Measurements from ENCODE around the gene PELI2. TPM values are rescaled to one million over a fixed set of nuclear protein-coding genes. Genes with fewer than 3 reads are reported as not detected.

Gene PELI2
- polyA plus RNA-seq, 1 donor (not counting 4 experiments of a cell fraction or from before 2014, with no cell fraction given), result not detected

GRCh38 chr14:56221382-56222128 is 103.3 kb downstream of the PELI2 start:
- dilution Hi-C loops (cut with MboI; ENCODE audit: extremely low pct_ligation_motif_present, low sequenced_read_pairs), result no loop called here
- no peaks in the 10 kb centered on the region for H3K36me3 ChIP-seq (ENCODE audit: control insufficient read depth in 2 of 2, extremely low read depth in 1 of 2, insufficient read depth in 2 of 2, low read length in 2 of 2)
- H3K27me3 ChIP-seq (ENCODE audit: control insufficient read depth, extremely low read depth, insufficient read depth, low read length), result peaks cover 3% of the 10 kb centered on the region
- H4K20me1 ChIP-seq (ENCODE audit: control insufficient read depth, extremely low read depth, insufficient read depth, low read length), result no peaks in the 10 kb centered on the region
- H3K9ac ChIP-seq (ENCODE audit: control insufficient read depth, extremely low read depth, insufficient read depth, low read length), result no peak overlapping the region
- no peaks in the 10 kb centered on the region for H3K9me1 ChIP-seq (ENCODE audit: control insufficient read depth, extremely low read depth, insufficient read depth, low read length)
- no peak overlapping the region for H2AFZ ChIP-seq (ENCODE audit: control insufficient read depth, low read length)
- no peaks in the 10 kb centered on the region for H3K4me1 ChIP-seq (ENCODE audit: control insufficient read depth, extremely low read depth, insufficient read depth, low read length)
- no peak overlapping the region for H3K4me3 ChIP-seq (ENCODE audit: control insufficient read depth in 2 of 3, extremely low read depth in 1 of 3, insufficient read depth in 2 of 3, low read depth in 1 of 3, low read length in 3 of 3)
- no peak for DNase-seq (ENCODE audit: low read depth, low spot score)
- H3K4me2 ChIP-seq (ENCODE audit: control insufficient read depth, extremely low read depth, insufficient read depth, low read depth, low read length), result no peak overlapping the region
- TF ChIP-seq, protein P1, sequence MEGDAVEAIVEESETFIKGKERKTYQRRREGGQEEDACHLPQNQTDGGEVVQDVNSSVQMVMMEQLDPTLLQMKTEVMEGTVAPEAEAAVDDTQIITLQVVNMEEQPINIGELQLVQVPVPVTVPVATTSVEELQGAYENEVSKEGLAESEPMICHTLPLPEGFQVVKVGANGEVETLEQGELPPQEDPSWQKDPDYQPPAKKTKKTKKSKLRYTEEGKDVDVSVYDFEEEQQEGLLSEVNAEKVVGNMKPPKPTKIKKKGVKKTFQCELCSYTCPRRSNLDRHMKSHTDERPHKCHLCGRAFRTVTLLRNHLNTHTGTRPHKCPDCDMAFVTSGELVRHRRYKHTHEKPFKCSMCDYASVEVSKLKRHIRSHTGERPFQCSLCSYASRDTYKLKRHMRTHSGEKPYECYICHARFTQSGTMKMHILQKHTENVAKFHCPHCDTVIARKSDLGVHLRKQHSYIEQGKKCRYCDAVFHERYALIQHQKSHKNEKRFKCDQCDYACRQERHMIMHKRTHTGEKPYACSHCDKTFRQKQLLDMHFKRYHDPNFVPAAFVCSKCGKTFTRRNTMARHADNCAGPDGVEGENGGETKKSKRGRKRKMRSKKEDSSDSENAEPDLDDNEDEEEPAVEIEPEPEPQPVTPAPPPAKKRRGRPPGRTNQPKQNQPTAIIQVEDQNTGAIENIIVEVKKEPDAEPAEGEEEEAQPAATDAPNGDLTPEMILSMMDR (optimal IDR thresholded peaks at IDR 0.05 in 1 of 3, IDR thresholded peaks at IDR 0.05 in 1 of 3, conservative IDR thresholded peaks at IDR 0.05 in 1 of 3; ENCODE audit: extremely low read depth in 1 of 3, insufficient read depth in 2 of 3, low read length in 3 of 3), result no peak
- no peak for TF ChIP-seq EZH2 (IDR thresholded peaks at IDR 0.05; ENCODE audit: low read length)
- no peaks in the 10 kb centered on the region for H3K9me3 ChIP-seq (ENCODE audit: control insufficient read depth, low read depth, low read length)
- no peak overlapping the region for H3K27ac ChIP-seq (ENCODE audit: control insufficient read depth, insufficient read depth, low read length)
- no peak for FAIRE-seq
- no peaks in the 10 kb centered on the region for H3K79me2 ChIP-seq (ENCODE audit: control insufficient read depth, insufficient read depth, low read length)

- no peak overlapping the region for H3K9ac ChIP-seq (ENCODE audit: control insufficient read depth, extremely low read depth, insufficient read depth, low read length)
- H3K4me1 ChIP-seq (ENCODE audit: control insufficient read depth, extremely low read depth, insufficient read depth, low read length), result no peaks in the 10 kb centered on the region
- H3K79me2 ChIP-seq (ENCODE audit: control insufficient read depth, insufficient read depth, low read length), result no peaks in the 10 kb centered on the region
- no peaks in the 10 kb centered on the region for H3K9me1 ChIP-seq (ENCODE audit: control insufficient read depth, extremely low read depth, insufficient read depth, low read length)
- FAIRE-seq (no peak), DNase-seq (ENCODE audit: low read depth, low spot score) (no peak)
- H3K36me3 ChIP-seq (ENCODE audit: control insufficient read depth in 2 of 2, extremely low read depth in 1 of 2, insufficient read depth in 2 of 2, low read length in 2 of 2), result no peaks in the 10 kb centered on the region
- TF ChIP-seq EZH2 (IDR thresholded peaks at IDR 0.05; ENCODE audit: low read length), result no peak
- TF ChIP-seq, protein P1 (optimal IDR thresholded peaks at IDR 0.05 in 1 of 3, IDR thresholded peaks at IDR 0.05 in 1 of 3, conservative IDR thresholded peaks at IDR 0.05 in 1 of 3; ENCODE audit: extremely low read depth in 1 of 3, insufficient read depth in 2 of 3, low read length in 3 of 3), result no peak
- no peaks in the 10 kb centered on the region for H3K9me3 ChIP-seq (ENCODE audit: control insufficient read depth, low read depth, low read length)
- H3K27ac ChIP-seq (ENCODE audit: control insufficient read depth, insufficient read depth, low read length), result no peak overlapping the region
- dilution Hi-C loops (cut with MboI; ENCODE audit: extremely low pct_ligation_motif_present, low sequenced_read_pairs), result no loop called here
- H2AFZ ChIP-seq (ENCODE audit: control insufficient read depth, low read length), result no peak overlapping the region
- no peaks in the 10 kb centered on the region for H3K27me3 ChIP-seq (ENCODE audit: control insufficient read depth, extremely low read depth, insufficient read depth, low read length)
- no peak overlapping the region for H3K4me2 ChIP-seq (ENCODE audit: control insufficient read depth, extremely low read depth, insufficient read depth, low read depth, low read length)
- H3K4me3 ChIP-seq (ENCODE audit: control insufficient read depth in 2 of 3, extremely low read depth in 1 of 3, insufficient read depth in 2 of 3, low read depth in 1 of 3, low read length in 3 of 3), result no peak overlapping the region
- no peaks in the 10 kb centered on the region for H4K20me1 ChIP-seq (ENCODE audit: control insufficient read depth, extremely low read depth, insufficient read depth, low read length)
Measured at GRCh38 chr14:56224229-56224628, 106.0 kb downstream of the PELI2 start.

Data from keratinocyte (primary cell).